Esophagus muscularis mucosa (tissue), 4 donors: ENCODE measurements around the gene CNTN5. TPM values are rescaled to one million over a fixed set of nuclear protein-coding genes. Genes with fewer than 3 reads are reported as not detected.

Source experiments
- DNase-seq: peaks from one replicate; pipeline ENCODE4 v3.0.0-alpha.2; 2017; ENCODE audit errors: extremely low spot score
- H3K27ac ChIP-seq, 4 donors: fragments of 200-600 bp; sonication (generic); replicated peaks in 1 of 4; 1 replicate in 3 of 4; 2 replicates in 1 of 4; pipeline ENCODE4 v1.5.1; 2016 to 2019; ENCODE audit warnings: mild to moderate bottlenecking in 1 of 4
- H3K27me3 ChIP-seq, 4 donors: fragments of 200-600 bp; sonication (generic); one replicate each; pipeline versions ENCODE4 v1.5.1 to v1.6.0; 2016 to 2019
- H3K36me3 ChIP-seq, 4 donors: fragments of 200-600 bp; sonication (generic); one replicate each; pipeline ENCODE4 v1.5.1; 2016 to 2019
- H3K4me1 ChIP-seq, 4 donors: fragments of 200-600 bp; sonication (generic); one replicate each; pipeline ENCODE4 v1.5.1; 2016 to 2019
- H3K4me3 ChIP-seq, 4 donors: fragments of 200-600 bp; sonication (generic); 1 replicate in 2 of 4; 2 replicates in 2 of 4; pipeline ENCODE4 v1.5.1; 2016 to 2019; ENCODE audit warnings: mild to moderate bottlenecking in 4 of 4, moderate library complexity in 1 of 4
- H3K9me3 ChIP-seq, 4 donors: fragments of 200-600 bp; sonication (generic); 1 replicate in 3 of 4; 2 replicates in 1 of 4; pipeline ENCODE4 v1.5.1; 2016 to 2019
- EP300 ChIP-seq: sonication (generic); formaldehyde crosslinking; IDR thresholded peaks from one replicate; pipeline ENCODE4 v1.6.1; 2017; ENCODE audit warnings: antibody characterized with exemption
- POLR2A ChIP-seq: fragments of 450-650 bp; IDR thresholded peaks from one replicate; pipeline ENCODE4 v1.6.1; 2017; ENCODE audit warnings: antibody characterized with exemption, moderate library complexity, mild to moderate bottlenecking, low read depth
- POLR2AphosphoS5 ChIP-seq, 2 donors: sonication (generic); formaldehyde crosslinking; IDR thresholded peaks; one replicate each; pipeline ENCODE4 v1.6.1; 2017; ENCODE audit warnings: antibody characterized with exemption in 2 of 2
- WGBS: methylation state at CpG from one replicate; pipeline ENCODE4 v1.1.5; 2018; 5-methylcytosine and 5-hydroxymethylcytosine counted together
- intact Hi-C: fragments of 100-400 bp; cut with DNase I; formaldehyde crosslinking; loops from one replicate; pipeline ENCODE4 v1.15.1; 2023
- total RNA-seq, 4 donors: library from RNA; depleted of rRNA; stranded (reverse); fragments of >200 nt; gene quantifications; one replicate each; pipeline versions ENCODE4 v1.1.0 to v1.2.1, GENCODE V29; 2016
- TF ChIP-seq, protein P1 (sequence below), 3 experiments: fragments of 200-600 bp in 2 of 3; fragments of 450-650 bp in 1 of 3; sonication (generic) in 2 of 3; IDR thresholded peaks; one replicate each; pipeline ENCODE4 v1.5.1; 2017 to 2019; ENCODE audit warnings: antibody characterized with exemption in 3 of 3, mild to moderate bottlenecking in 2 of 3, moderate library complexity in 1 of 3

The CNTN5 gene
- total RNA-seq, 4 donors from 2014 or later: 0.06 TPM; not detected in 3

DNA sequence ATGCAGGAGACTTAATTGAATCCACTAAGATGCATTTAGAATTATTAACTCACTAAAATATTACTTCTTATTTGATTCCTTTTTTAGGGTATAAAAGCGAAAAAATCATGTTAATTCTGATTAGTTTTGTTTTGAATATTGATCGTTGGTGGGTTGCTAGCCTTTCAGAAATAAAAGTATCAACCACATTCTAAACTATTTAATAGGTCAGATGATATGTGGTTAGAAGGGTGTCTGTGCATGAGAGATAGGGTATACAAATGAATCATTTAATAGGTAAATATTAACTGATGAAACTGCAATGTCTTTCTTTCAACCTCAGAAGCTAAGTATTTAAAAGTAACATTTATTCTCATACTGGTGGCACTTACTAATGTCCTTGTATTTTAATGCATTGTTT is 515.1 kb downstream of the CNTN5 start:
- Histone ChIP-seq H3K4me3 (no peak overlapping the region), H3K4me1 (no peaks in the 10 kb centered on the region), H3K27ac (no peak overlapping the region), H3K36me3 (no peaks in the 10 kb centered on the region), H3K27me3 (no peaks in the 10 kb centered on the region), H3K9me3 (no peaks in the 10 kb centered on the region)
- no peak for DNase-seq
- intact Hi-C loops: no loop called here
- TF ChIP-seq, protein P1, sequence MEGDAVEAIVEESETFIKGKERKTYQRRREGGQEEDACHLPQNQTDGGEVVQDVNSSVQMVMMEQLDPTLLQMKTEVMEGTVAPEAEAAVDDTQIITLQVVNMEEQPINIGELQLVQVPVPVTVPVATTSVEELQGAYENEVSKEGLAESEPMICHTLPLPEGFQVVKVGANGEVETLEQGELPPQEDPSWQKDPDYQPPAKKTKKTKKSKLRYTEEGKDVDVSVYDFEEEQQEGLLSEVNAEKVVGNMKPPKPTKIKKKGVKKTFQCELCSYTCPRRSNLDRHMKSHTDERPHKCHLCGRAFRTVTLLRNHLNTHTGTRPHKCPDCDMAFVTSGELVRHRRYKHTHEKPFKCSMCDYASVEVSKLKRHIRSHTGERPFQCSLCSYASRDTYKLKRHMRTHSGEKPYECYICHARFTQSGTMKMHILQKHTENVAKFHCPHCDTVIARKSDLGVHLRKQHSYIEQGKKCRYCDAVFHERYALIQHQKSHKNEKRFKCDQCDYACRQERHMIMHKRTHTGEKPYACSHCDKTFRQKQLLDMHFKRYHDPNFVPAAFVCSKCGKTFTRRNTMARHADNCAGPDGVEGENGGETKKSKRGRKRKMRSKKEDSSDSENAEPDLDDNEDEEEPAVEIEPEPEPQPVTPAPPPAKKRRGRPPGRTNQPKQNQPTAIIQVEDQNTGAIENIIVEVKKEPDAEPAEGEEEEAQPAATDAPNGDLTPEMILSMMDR (IDR thresholded peaks at IDR 0.05): no peak
- TF ChIP-seq POLR2A (no peak), POLR2AphosphoS5 (IDR thresholded peaks at IDR 0.05) (no peak), EP300 (no peak)
- WGBS: 71% methylated on average over 2 of the region's 2 CpGs

DNA sequence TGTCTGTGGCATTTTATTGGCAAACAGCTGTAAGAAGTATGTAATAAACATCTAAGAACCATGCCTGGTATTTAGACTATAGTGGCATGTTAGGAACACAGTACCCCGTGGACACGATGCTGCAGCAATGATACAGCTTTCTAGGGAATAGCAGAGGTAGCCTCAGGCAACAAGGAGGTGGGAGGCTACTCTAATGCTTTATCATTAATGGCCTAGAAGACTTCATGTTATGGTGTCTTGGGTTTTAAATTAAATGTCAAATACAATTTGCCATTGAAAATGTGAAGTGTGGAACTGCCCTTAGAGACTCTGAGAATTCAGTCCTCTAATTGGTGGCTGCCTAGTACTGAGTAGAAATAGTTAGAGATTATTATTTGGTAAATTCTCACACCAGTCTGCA is 516.9 kb downstream of the CNTN5 start:
- intact Hi-C loops: no loop called here
- no peak overlapping the region for H3K4me3 ChIP-seq
- no peak overlapping the region for H3K27ac ChIP-seq
- no peak for DNase-seq
- H3K9me3 ChIP-seq: no peaks in the 10 kb centered on the region
- no peaks in the 10 kb centered on the region for H3K4me1 ChIP-seq
- no peaks in the 10 kb centered on the region for H3K27me3 ChIP-seq
- WGBS: 82% methylated on average over 2 of the region's 2 CpGs
- TF ChIP-seq EP300: no peak
- H3K36me3 ChIP-seq: no peaks in the 10 kb centered on the region

DNA sequence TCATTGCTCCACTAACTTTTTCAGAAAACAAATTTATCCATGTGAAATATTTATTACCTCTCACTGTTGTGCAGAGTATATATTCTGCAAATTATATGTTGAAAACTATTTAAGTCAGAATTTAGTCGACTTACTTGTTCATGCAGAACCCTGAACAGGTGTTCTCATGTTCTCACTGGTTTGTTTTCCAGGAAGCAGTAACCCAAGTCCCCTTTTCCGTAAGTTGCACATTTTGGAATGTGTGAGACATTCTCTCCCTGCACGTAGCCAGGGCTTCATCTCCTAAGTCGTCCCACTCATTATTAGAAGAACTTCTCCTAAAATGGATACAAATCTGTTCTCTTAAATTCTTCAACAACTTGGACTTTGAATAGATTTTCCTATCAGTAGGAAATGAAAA is 524.9 kb downstream of the CNTN5 start:
- no peak for DNase-seq
- Histone ChIP-seq H3K9me3 (no peaks in the 10 kb centered on the region), H3K27me3 (no peaks in the 10 kb centered on the region), H3K4me3 (no peak overlapping the region), H3K36me3 (no peaks in the 10 kb centered on the region), H3K27ac (no peak overlapping the region), H3K4me1 (no peaks in the 10 kb centered on the region)
- 75% methylated on average over 4 of the region's 4 CpGs for WGBS
- TF ChIP-seq POLR2A (no peak), POLR2AphosphoS5 (IDR thresholded peaks at IDR 0.05) (no peak), EP300 (no peak)
- TF ChIP-seq, protein P1 (IDR thresholded peaks at IDR 0.05): no peak
- intact Hi-C loops: loop anchor here (10.0 kb wide), 1 partner anchor 709 kb away; no protein-coding TSS in a partner anchor

DNA sequence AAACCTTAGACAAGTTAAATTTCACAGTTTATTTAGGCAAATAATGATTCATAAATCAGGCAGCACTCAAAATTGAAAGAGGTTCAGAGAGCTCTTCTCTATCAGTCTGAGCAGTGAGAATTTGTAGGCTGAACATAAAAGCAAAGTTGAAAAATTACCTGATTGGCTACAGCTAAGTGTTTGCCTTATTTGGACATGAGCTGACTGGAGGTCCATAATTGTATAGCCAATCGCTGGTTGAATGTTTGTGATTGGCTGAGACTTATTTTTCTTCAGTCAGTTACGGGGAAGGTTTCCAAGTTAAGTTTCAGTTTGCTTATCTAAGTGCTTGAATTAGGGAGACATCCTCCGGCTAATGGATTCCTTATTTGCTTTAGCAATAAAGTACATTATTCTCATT is 527.5 kb downstream of the CNTN5 start:
- H3K4me3 ChIP-seq: no peak overlapping the region
- no peaks in the 10 kb centered on the region for H3K27me3 ChIP-seq
- TF ChIP-seq POLR2A: no peak
- H3K36me3 ChIP-seq: no peaks in the 10 kb centered on the region
- intact Hi-C loops: loop anchor here (10.0 kb wide), 1 partner anchor 707 kb away; no protein-coding TSS in a partner anchor
- no peak overlapping the region for H3K27ac ChIP-seq
- DNase-seq: no peak
- no peaks in the 10 kb centered on the region for H3K4me1 ChIP-seq
- H3K9me3 ChIP-seq: no peaks in the 10 kb centered on the region
- WGBS: 77% methylated on average over 3 of the region's 3 CpGs

- H3K27ac ChIP-seq: no peak overlapping the region
- no peaks in the 10 kb centered on the region for H3K27me3 ChIP-seq
- H3K4me1 ChIP-seq: no peaks in the 10 kb centered on the region
- H3K4me3 ChIP-seq: no peak overlapping the region
- DNase-seq: no peak
- intact Hi-C loops: no loop called here
- WGBS: 84% methylated on average over 1 of the region's 1 CpG
- no peak for TF ChIP-seq POLR2A
- no peak for TF ChIP-seq EP300
- no peak for TF ChIP-seq POLR2AphosphoS5 (IDR thresholded peaks at IDR 0.05)
- TF ChIP-seq, protein P1 (IDR thresholded peaks at IDR 0.05): no peak
- H3K9me3 ChIP-seq: no peaks in the 10 kb centered on the region
- no peaks in the 10 kb centered on the region for H3K36me3 ChIP-seq
These were observed 533.6 kb downstream of the CNTN5 start for GRCh38 chr11:99554232-99554903.

DNA sequence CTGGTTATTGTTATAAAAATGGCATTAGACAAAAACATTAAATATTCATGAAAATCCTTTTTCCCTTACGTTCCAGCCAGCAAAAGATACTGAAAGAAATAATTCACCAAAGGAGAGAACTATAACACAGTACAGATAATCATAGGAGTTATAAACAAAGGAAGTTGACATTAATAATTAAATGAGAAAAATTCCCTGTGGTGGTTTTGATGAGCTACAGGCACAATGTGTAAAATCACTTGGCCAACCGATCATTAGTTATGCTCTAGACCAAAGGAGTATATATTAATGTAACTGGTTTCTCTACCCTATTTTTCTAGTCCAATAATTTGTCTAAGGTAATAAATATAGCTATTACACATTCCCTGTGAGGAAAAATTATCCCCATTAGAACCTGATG is 534.7 kb downstream of the CNTN5 start:
- 60% methylated on average over 2 of the region's 2 CpGs for WGBS
- Histone ChIP-seq H3K27me3 (no peaks in the 10 kb centered on the region), H3K4me1 (no peaks in the 10 kb centered on the region), H3K36me3 (no peaks in the 10 kb centered on the region), H3K4me3 (no peak overlapping the region), H3K9me3 (no peaks in the 10 kb centered on the region), H3K27ac (no peak overlapping the region)
- TF ChIP-seq, protein P1 (IDR thresholded peaks at IDR 0.05): no peak
- no peak for TF ChIP-seq EP300
- TF ChIP-seq POLR2AphosphoS5 (IDR thresholded peaks at IDR 0.05): no peak
- TF ChIP-seq POLR2A: no peak
- intact Hi-C loops: no loop called here
- DNase-seq: no peak
